ENCODE measurements around the gene GAL3ST1. TPM values are rescaled to one million over a fixed set of nuclear protein-coding genes. Genes with fewer than 3 reads are reported as not detected.

Gene GAL3ST1
- total RNA-seq, 2 experiments from 2014 or later: not detected

DNA sequence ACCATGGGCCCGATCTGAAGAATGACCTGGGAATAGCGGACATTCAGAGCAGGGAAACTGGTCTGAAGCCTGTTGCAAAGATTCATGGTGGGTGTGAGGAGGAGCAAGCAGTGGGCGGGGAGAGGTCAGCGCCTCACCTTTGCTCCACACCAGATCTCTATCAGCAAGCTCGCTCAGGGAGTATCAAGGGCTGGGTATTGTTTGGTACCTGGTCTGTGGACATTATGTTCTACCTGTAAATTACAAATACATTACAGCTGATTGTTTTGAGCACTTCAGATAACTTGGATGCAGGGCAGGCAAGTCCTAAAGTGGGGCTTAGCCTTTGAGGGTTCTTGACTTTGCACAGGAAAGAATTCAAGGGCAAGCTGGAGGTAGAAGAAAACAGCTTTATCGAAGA, 58.2 kb downstream of the GAL3ST1 start:
- H3K9me3 Mint-ChIP-seq: peaks cover 2% of the 10 kb centered on the region

DNA sequence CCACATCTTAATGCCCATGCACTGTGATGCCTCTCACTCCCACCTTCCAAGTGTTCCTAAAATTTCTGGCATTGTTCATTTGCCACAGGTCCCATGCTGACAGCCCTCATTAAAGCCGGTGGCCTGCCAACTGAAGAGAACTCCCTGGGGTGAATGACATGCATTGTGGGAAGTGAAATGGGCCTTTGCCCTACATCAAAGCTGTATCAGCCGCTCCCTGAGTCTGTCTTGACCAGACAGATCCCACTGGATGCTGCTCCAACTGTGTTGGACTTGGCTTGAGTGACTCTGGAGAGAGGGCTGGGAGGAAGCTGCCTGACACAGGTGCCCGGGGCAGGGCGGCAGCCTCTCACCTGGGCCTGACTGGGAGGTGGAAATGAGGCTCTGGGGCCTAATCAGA, 60.2 kb downstream of the GAL3ST1 start:
- no peak for ATAC-seq
- no peak overlapping the region for H3K4me3 Mint-ChIP-seq
- TF ChIP-seq, protein P1, sequence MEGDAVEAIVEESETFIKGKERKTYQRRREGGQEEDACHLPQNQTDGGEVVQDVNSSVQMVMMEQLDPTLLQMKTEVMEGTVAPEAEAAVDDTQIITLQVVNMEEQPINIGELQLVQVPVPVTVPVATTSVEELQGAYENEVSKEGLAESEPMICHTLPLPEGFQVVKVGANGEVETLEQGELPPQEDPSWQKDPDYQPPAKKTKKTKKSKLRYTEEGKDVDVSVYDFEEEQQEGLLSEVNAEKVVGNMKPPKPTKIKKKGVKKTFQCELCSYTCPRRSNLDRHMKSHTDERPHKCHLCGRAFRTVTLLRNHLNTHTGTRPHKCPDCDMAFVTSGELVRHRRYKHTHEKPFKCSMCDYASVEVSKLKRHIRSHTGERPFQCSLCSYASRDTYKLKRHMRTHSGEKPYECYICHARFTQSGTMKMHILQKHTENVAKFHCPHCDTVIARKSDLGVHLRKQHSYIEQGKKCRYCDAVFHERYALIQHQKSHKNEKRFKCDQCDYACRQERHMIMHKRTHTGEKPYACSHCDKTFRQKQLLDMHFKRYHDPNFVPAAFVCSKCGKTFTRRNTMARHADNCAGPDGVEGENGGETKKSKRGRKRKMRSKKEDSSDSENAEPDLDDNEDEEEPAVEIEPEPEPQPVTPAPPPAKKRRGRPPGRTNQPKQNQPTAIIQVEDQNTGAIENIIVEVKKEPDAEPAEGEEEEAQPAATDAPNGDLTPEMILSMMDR (IDR thresholded peaks at IDR 0.05): no peak
- no peak overlapping the region for H3K27ac Mint-ChIP-seq
- no peak for DNase-seq
- intact Hi-C loops (cut with micrococcal nuclease): no loop called here
- POLR2A ChIA-PET: no interaction called here
- no peaks in the 10 kb centered on the region for H3K27me3 Mint-ChIP-seq
- H3K36me3 Mint-ChIP-seq (ENCODE audit: low read depth): no peaks in the 10 kb centered on the region
- CTCF ChIA-PET: no interaction called here
- no peaks in the 10 kb centered on the region for H3K4me1 Mint-ChIP-seq (ENCODE audit: low read depth)
- H3K9me3 Mint-ChIP-seq: peaks cover 2% of the 10 kb centered on the region

More for the DNA sequence above, 58.2 kb downstream of the GAL3ST1 start:
- TF ChIP-seq, protein P1 (IDR thresholded peaks at IDR 0.05): no peak
- no peak overlapping the region for H3K4me3 Mint-ChIP-seq
- no peaks in the 10 kb centered on the region for H3K27me3 Mint-ChIP-seq
- ChIA-PET CTCF (no interaction called here), POLR2A (no interaction called here)
- H3K4me1 Mint-ChIP-seq (ENCODE audit: low read depth): no peaks in the 10 kb centered on the region
- intact Hi-C loops (cut with micrococcal nuclease): no loop called here
- H3K36me3 Mint-ChIP-seq (ENCODE audit: low read depth): no peaks in the 10 kb centered on the region
- H3K27ac Mint-ChIP-seq: no peak overlapping the region
- DNase-seq (no peak), ATAC-seq (no peak)

DNA sequence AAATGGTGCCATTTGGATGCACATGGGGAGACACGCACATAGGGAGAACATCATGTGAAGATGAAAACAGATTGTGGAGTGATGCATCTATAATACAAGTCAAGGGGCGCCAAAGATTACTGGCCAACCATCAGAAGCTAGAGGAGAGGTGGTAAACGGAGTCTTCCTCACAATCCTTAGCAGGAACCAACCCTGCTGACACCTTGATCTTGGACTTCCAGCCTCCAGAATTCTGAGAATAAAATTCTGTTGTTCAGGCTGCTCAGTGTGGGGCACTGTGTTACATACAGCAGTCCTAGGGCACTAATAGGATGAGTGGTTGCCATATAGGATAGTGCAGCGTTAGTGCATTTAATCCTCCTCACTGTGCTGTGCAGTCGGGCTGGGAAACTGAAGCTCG, 61.0 kb downstream of the GAL3ST1 start:
- Mint-ChIP-seq H3K36me3 (ENCODE audit: low read depth) (no peaks in the 10 kb centered on the region), H3K4me3 (no peak overlapping the region), H3K27ac (no peak overlapping the region), H3K9me3 (peaks cover 2% of the 10 kb centered on the region), H3K4me1 (ENCODE audit: low read depth) (no peaks in the 10 kb centered on the region), H3K27me3 (no peaks in the 10 kb centered on the region)
- TF ChIP-seq, protein P1 (IDR thresholded peaks at IDR 0.05): no peak
- intact Hi-C loops (cut with micrococcal nuclease): no loop called here
- ChIA-PET POLR2A (no interaction called here), CTCF (no interaction called here)
- no peak for ATAC-seq
- no peak for DNase-seq

DNA sequence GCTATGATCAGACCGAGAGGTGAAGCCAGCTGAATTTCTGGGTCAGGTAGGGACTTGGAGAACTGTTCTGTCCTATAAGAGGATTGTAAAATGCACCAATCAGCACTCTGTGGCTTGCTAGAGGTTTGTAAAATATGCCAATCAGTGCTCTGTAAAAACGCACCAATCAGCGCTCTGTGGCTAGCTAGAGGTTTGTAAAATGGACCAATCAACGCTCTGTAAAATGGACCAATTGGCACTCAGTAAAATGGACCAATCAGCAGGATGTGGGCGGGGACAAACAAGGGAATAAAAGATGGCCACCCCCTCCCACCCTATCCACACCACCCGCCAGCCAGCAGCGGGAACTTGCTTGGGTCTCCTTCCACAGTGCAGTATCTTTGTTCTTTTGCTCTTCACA, 62.6 kb downstream of the GAL3ST1 start:
- H3K27me3 Mint-ChIP-seq: peaks cover 5% of the 10 kb centered on the region
- H3K4me3 Mint-ChIP-seq: no peak overlapping the region
- ATAC-seq: no peak
- CTCF ChIA-PET: no interaction called here
- H3K27ac Mint-ChIP-seq: no peak overlapping the region
- TF ChIP-seq, protein P1 (IDR thresholded peaks at IDR 0.05): no peak
- DNase-seq: peak; percentile 23
- peaks cover 2% of the 10 kb centered on the region for H3K9me3 Mint-ChIP-seq
- no peaks in the 10 kb centered on the region for H3K36me3 Mint-ChIP-seq (ENCODE audit: low read depth)
- POLR2A ChIA-PET: interaction anchor here (1.1 kb wide), 1 partner anchor 13 kb away, joined by 3 read pairs; no protein-coding TSS in a partner anchor
- no peaks in the 10 kb centered on the region for H3K4me1 Mint-ChIP-seq (ENCODE audit: low read depth)
- intact Hi-C loops (cut with micrococcal nuclease): no loop called here

DNA sequence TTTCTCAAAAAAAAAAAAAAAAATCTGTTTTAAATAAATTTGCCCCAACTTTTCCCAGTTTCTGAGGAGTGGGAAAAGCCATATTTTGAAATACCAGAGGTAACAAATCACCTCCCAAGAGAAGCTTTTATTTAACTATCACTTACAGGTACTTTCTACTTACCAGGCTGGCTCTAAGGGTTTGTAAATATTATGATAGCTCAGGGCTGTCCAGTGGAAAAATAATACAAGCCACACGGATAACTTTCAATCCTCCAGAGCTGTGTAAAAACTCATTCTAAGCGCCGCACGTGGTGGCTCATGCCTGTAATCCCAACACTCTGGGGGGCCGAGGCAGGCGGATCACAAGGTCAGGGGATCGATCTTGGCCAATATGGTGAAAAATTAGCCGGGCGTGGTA, 63.4 kb downstream of the GAL3ST1 start:
- Mint-ChIP-seq H3K4me3 (no peak overlapping the region), H3K9me3 (peaks cover 2% of the 10 kb centered on the region), H3K27me3 (peaks cover 11% of the 10 kb centered on the region), H3K36me3 (ENCODE audit: low read depth) (no peaks in the 10 kb centered on the region), H3K4me1 (ENCODE audit: low read depth) (no peaks in the 10 kb centered on the region), H3K27ac (no peak overlapping the region)
- TF ChIP-seq, protein P1 (IDR thresholded peaks at IDR 0.05): no peak
- ChIA-PET POLR2A (interaction anchor here (0.6 kb wide), 1 partner anchor 413 kb away, joined by 3 read pairs; no protein-coding TSS in a partner anchor), CTCF (interaction anchor here (1.1 kb wide), 1 partner anchor 65 kb away, joined by 3 read pairs; no protein-coding TSS in a partner anchor)
- ATAC-seq (no peak), DNase-seq (no peak)
- intact Hi-C loops (cut with micrococcal nuclease): no loop called here

Measured in activated CD8-positive, alpha-beta T cell treated with anti-CD3 and anti-CD28 coated beads for 36 hours (primary cell).